HepG2 (cell line): ENCODE results near the gene DCTN4. TPM values are rescaled to one million over a fixed set of nuclear protein-coding genes. Genes with fewer than 3 reads are reported as not detected.

Experiments
- HDAC1 ChIP-seq: sonication (generic); formaldehyde crosslinking; IDR thresholded peaks from 2 replicates; pipeline ENCODE4 v1.5.1; 2020; ENCODE audit warnings: mild to moderate bottlenecking, missing genetic modification reagents
- MED1 ChIP-seq: sonication (generic); formaldehyde crosslinking; IDR thresholded peaks from 2 replicates; pipeline ENCODE4 v1.4.0; 2020; ENCODE audit warnings: missing genetic modification reagents
- PHF21A ChIP-seq: sonication (generic); formaldehyde crosslinking; IDR thresholded peaks from 2 replicates; pipeline ENCODE4 v1.5.0; 2020; ENCODE audit warnings: mild to moderate bottlenecking, missing genetic modification reagents
- ZNF33A ChIP-seq: sonication (generic); formaldehyde crosslinking; IDR thresholded peaks from 2 replicates; pipeline ENCODE4 v1.5.1; 2020; ENCODE audit warnings: missing genetic modification reagents, mild to moderate bottlenecking, moderate library complexity, borderline replicate concordance
- polyA plus RNA-seq, 8 experiments: library from polyadenylated mRNA; depleted of rRNA in 3 of 8; stranded (reverse) in 7 of 8; unstranded in 1 of 8; fragments of >200 nt; fragmentation: Illumina TruSeq in 4 of 8; extraction: Trizol in 4 of 8; gene quantifications; 2 replicates each; pipeline versions ENCODE4 v1.2.1 to v1.2.3, GENCODE V29; 2011 to 2016; ENCODE audit warnings: low read depth in 4 of 8, missing spikeins in 1 of 8, mixed read lengths in 1 of 8; ENCODE audit not compliant: insufficient read depth in 1 of 8
- total RNA-seq, 5 experiments: library from RNA; depleted of rRNA; stranded (reverse); fragments of >200 nt; fragmentation: Illumina TruSeq; extraction: Trizol; gene quantifications; 2 replicates each; pipeline ENCODE4 v1.2.3, GENCODE V29; 2016; ENCODE audit warnings: low read depth in 1 of 5
- TF ChIP-seq, protein P1 (sequence below): sonication (generic); formaldehyde crosslinking; IDR thresholded peaks from one replicate; pipeline ENCODE4 v1.5.1; 2020; ENCODE audit warnings: mild to moderate bottlenecking, missing genetic modification reagents; ENCODE audit errors: not compliant biosample characterization
- TF ChIP-seq, protein P2 (sequence below): sonication (generic); formaldehyde crosslinking; IDR thresholded peaks from 2 replicates; pipeline ENCODE4 v1.4.0; 2020; ENCODE audit warnings: low read depth, mild to moderate bottlenecking, missing genetic modification reagents
- TF ChIP-seq, protein P3 (sequence below): IDR thresholded peaks from 2 replicates; pipeline ENCODE4 v1.4.0; 2020; ENCODE audit warnings: mild to moderate bottlenecking, missing genetic modification reagents
- TF ChIP-seq, protein P4 (sequence below): sonication (generic); formaldehyde crosslinking; IDR thresholded peaks from 2 replicates; pipeline ENCODE4 v1.8.0; 2022; ENCODE audit warnings: mild to moderate bottlenecking, missing genetic modification reagents, moderate library complexity

Gene DCTN4
- total and polyA plus RNA-seq, 2 of the 13 experiments (the other 11 are each of a cell fraction or from before 2014, with no cell fraction given), result 24.1 to 26.9 TPM

DNA sequence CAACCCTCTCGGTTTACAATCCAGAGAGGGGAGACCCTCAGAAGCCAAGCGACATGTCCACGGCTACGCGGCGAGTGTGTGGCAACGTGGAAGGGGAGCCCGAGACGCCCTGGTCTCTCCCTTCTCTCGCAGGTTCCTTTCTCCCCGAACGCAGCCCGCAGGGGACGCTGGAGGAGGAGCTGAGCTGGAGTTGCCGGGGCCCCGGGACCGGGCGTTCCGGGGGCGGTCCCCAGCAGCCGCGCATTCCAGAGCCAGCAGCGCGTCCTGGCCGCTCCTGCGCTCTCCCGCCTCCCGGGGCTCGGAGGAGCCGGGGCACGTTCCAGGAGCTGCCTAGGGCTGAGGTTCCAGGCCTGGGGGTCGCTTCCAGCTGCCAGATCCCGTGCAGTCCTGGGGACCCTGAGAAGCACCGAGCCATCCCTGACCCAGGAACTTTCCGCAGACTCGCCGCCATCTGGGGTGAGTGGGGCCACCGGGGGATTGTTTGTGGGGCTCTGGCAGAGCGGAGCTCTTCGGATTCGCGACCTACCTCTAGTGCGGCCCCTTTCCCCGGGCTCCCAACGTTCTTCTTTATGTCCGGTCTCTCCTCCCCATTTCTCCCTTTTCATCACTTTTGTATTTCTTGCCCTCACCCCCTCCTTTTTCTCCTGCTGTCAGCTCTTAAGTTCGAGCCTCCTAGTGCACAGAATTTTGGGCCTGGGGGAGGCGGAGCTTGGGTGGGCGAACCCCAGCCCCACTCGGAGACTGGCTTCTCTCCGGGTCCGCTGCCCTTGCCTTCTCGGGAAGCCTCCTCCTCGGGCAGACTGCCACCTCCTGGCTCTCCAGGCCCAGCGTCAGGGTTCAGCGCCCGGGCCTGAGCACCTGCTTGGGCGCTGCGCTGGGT lies 19.9 kb upstream of the DCTN4 start, which contains the start of gene SMIM3 (continued):
- TF ChIP-seq, protein P1, sequence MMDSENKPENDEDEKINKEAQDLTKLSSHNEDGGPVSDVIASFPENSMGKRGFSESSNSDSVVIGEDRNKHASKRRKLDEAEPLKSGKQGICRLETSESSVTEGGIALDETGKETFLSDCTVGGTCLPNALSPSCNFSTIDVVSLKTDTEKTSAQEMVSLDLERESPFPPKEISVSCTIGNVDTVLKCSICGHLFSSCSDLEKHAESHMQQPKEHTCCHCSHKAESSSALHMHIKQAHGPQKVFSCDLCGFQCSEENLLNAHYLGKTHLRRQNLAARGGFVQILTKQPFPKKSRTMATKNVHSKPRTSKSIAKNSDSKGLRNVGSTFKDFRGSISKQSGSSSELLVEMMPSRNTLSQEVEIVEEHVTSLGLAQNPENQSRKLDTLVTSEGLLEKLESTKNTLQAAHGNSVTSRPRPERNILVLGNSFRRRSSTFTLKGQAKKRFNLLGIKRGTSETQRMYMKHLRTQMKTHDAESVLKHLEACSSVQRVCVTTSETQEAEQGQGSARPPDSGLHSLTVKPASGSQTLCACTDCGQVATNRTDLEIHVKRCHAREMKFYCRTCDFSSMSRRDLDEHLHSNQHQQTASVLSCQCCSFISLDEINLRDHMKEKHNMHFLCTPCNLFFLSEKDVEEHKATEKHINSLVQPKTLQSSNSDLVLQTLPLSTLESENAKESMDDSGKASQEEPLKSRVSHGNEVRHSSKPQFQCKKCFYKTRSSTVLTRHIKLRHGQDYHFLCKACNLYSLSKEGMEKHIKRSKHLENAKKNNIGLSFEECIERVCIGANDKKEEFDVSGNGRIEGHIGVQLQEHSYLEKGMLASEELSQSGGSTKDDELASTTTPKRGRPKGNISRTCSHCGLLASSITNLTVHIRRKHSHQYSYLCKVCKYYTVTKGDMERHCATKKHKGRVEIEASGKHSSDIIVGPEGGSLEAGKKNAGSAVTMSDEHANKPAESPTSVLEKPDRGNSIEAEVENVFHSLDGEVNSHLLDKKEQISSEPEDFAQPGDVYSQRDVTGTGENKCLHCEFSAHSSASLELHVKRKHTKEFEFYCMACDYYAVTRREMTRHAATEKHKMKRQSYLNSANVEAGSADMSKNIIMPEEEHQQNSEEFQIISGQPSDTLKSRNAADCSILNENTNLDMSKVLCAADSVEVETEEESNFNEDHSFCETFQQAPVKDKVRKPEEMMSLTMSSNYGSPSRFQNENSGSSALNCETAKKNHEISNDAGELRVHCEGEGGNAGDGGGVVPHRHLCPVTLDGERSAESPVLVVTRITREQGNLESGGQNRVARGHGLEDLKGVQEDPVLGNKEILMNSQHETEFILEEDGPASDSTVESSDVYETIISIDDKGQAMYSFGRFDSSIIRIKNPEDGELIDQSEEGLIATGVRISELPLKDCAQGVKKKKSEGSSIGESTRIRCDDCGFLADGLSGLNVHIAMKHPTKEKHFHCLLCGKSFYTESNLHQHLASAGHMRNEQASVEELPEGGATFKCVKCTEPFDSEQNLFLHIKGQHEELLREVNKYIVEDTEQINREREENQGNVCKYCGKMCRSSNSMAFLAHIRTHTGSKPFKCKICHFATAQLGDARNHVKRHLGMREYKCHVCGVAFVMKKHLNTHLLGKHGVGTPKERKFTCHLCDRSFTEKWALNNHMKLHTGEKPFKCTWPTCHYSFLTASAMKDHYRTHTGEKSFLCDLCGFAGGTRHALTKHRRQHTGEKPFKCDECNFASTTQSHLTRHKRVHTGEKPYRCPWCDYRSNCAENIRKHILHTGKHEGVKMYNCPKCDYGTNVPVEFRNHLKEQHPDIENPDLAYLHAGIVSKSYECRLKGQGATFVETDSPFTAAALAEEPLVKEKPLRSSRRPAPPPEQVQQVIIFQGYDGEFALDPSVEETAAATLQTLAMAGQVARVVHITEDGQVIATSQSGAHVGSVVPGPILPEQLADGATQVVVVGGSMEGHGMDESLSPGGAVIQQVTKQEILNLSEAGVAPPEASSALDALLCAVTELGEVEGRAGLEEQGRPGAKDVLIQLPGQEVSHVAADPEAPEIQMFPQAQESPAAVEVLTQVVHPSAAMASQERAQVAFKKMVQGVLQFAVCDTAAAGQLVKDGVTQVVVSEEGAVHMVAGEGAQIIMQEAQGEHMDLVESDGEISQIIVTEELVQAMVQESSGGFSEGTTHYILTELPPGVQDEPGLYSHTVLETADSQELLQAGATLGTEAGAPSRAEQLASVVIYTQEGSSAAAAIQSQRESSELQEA (CRISPR knock-in tag), result peak; percentile 56
- TF ChIP-seq HDAC1 (peak; percentile 69), MED1 (CRISPR knock-in tag) (peak; percentile 65; the same call in 1 of the 2 replicates), PHF21A (CRISPR knock-in tag) (peak; percentile 51; the same call in 1 of the 2 replicates), ZNF33A (CRISPR knock-in tag) (no peak)
- TF ChIP-seq, protein P2, sequence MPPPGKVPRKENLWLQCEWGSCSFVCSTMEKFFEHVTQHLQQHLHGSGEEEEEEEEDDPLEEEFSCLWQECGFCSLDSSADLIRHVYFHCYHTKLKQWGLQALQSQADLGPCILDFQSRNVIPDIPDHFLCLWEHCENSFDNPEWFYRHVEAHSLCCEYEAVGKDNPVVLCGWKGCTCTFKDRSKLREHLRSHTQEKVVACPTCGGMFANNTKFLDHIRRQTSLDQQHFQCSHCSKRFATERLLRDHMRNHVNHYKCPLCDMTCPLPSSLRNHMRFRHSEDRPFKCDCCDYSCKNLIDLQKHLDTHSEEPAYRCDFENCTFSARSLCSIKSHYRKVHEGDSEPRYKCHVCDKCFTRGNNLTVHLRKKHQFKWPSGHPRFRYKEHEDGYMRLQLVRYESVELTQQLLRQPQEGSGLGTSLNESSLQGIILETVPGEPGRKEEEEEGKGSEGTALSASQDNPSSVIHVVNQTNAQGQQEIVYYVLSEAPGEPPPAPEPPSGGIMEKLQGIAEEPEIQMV (CRISPR knock-in tag), result peak; percentile 50
- TF ChIP-seq, protein P3, sequence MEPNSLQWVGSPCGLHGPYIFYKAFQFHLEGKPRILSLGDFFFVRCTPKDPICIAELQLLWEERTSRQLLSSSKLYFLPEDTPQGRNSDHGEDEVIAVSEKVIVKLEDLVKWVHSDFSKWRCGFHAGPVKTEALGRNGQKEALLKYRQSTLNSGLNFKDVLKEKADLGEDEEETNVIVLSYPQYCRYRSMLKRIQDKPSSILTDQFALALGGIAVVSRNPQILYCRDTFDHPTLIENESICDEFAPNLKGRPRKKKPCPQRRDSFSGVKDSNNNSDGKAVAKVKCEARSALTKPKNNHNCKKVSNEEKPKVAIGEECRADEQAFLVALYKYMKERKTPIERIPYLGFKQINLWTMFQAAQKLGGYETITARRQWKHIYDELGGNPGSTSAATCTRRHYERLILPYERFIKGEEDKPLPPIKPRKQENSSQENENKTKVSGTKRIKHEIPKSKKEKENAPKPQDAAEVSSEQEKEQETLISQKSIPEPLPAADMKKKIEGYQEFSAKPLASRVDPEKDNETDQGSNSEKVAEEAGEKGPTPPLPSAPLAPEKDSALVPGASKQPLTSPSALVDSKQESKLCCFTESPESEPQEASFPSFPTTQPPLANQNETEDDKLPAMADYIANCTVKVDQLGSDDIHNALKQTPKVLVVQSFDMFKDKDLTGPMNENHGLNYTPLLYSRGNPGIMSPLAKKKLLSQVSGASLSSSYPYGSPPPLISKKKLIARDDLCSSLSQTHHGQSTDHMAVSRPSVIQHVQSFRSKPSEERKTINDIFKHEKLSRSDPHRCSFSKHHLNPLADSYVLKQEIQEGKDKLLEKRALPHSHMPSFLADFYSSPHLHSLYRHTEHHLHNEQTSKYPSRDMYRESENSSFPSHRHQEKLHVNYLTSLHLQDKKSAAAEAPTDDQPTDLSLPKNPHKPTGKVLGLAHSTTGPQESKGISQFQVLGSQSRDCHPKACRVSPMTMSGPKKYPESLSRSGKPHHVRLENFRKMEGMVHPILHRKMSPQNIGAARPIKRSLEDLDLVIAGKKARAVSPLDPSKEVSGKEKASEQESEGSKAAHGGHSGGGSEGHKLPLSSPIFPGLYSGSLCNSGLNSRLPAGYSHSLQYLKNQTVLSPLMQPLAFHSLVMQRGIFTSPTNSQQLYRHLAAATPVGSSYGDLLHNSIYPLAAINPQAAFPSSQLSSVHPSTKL (CRISPR knock-in tag), result peak; percentile 69
- TF ChIP-seq, protein P4, sequence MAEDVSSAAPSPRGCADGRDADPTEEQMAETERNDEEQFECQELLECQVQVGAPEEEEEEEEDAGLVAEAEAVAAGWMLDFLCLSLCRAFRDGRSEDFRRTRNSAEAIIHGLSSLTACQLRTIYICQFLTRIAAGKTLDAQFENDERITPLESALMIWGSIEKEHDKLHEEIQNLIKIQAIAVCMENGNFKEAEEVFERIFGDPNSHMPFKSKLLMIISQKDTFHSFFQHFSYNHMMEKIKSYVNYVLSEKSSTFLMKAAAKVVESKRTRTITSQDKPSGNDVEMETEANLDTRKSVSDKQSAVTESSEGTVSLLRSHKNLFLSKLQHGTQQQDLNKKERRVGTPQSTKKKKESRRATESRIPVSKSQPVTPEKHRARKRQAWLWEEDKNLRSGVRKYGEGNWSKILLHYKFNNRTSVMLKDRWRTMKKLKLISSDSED, result no peak
